H1 (cell line): ENCODE data around the gene DBP. TPM values are rescaled to one million over a fixed set of nuclear protein-coding genes. Genes with fewer than 3 reads are reported as not detected.

ENCODE experiments used
- CTCF ChIA-PET: fragments of 300-600 bp; sonication (Branson Sonifier 250); formaldehyde crosslinking; loops from one replicate; lab custom pipeline; 2021; ENCODE audit not compliant: partially characterized antibody; lab: Charles Lee
- POLR2A ChIA-PET: fragments of 300-600 bp; sonication (Branson Sonifier 250); formaldehyde crosslinking; loops from one replicate; lab custom pipeline; 2021; ENCODE audit warnings: inconsistent platforms; ENCODE audit not compliant: partially characterized antibody; lab: Charles Lee
- DNase-seq, 2 experiments: peaks; one replicate each; pipeline versions ENCODE4 v3.0.0 to v3.0.0-alpha.2; 2010 to 2022; ENCODE audit warnings: low spot score in 2 of 2, low read depth in 1 of 2, mixed read lengths in 1 of 2
- FAIRE-seq: peaks from 2 replicates; lab custom pipeline; 2011; peaks lifted over from hg19 to GRCh38; lab: Jason Lieb, UNC
- H2AFZ ChIP-seq: 2 replicates; pipeline ENCODE4 v1.8.1; 2012; ENCODE audit warnings: low read length, inconsistent platforms
- H2AK5ac ChIP-seq: 2 replicates; pipeline ENCODE4 v1.6.1; 2013; ENCODE audit warnings: low read depth, low read length
- H2BK120ac ChIP-seq: replicated peaks from 2 replicates; pipeline ENCODE3; 2013; ENCODE audit warnings: low read depth, low read length, inconsistent platforms
- H2BK12ac ChIP-seq: 2 replicates; pipeline ENCODE4 v1.6.1; 2013; ENCODE audit warnings: low read depth, low read length
- H2BK15ac ChIP-seq: 2 replicates; pipeline ENCODE4 v1.6.1; 2013; ENCODE audit warnings: low read length
- H2BK20ac ChIP-seq: 2 replicates; pipeline ENCODE4 v1.6.1; 2013; ENCODE audit warnings: low read length
- H2BK5ac ChIP-seq: 2 replicates; pipeline ENCODE4 v1.6.1; 2013; ENCODE audit warnings: low read depth, low read length
- H3K14ac ChIP-seq: 2 replicates; pipeline ENCODE4 v1.6.1; 2013; ENCODE audit warnings: inconsistent platforms; ENCODE audit not compliant: insufficient read length
- H3K18ac ChIP-seq: 2 replicates; pipeline ENCODE4 v1.6.1; 2013; ENCODE audit warnings: low read length; ENCODE audit errors: extremely low read depth
- H3K23ac ChIP-seq: 2 replicates; pipeline ENCODE4 v1.6.1; 2013; ENCODE audit warnings: inconsistent platforms; ENCODE audit not compliant: insufficient read length
- H3K23me2 ChIP-seq: 2 replicates; pipeline ENCODE4 v1.6.1; 2013; ENCODE audit warnings: low read depth, low read length
- H3K27ac ChIP-seq: 2 replicates; pipeline ENCODE4 v1.6.1; 2011; ENCODE audit warnings: low read depth, low read length, inconsistent platforms
- H3K27me3 ChIP-seq, 4 experiments: replicated peaks in 1 of 4; 1 replicate in 1 of 4; 2 replicates in 3 of 4; pipeline versions ENCODE4 v1.6.1 to v1.8.1; 2011 to 2013; ENCODE audit warnings: low read length in 3 of 4, mild to moderate bottlenecking in 3 of 4, inconsistent platforms in 2 of 4, mixed read lengths in 2 of 4, moderate library complexity in 1 of 4; ENCODE audit not compliant: control insufficient read depth in 3 of 4, insufficient read depth in 3 of 4; ENCODE audit errors: extremely low read depth in 1 of 4
- H3K36me3 ChIP-seq, 4 experiments: 2 replicates each; pipeline versions ENCODE4 v1.6.1 to v1.8.1; 2011 to 2013; ENCODE audit warnings: mild to moderate bottlenecking in 4 of 4, low read length in 3 of 4, moderate library complexity in 2 of 4, control low read depth in 1 of 4, inconsistent platforms in 1 of 4; ENCODE audit not compliant: insufficient read depth in 4 of 4, control insufficient read depth in 2 of 4
- H3K4ac ChIP-seq: replicated peaks from 2 replicates; pipeline ENCODE3; 2013; ENCODE audit warnings: low read length, low read depth, mixed read lengths, inconsistent platforms; ENCODE audit not compliant: insufficient read length
- H3K4me1 ChIP-seq, 4 experiments: replicated peaks in 1 of 4; 1 replicate in 1 of 4; 2 replicates in 3 of 4; pipeline versions ENCODE4 v1.6.1 to v1.8.1; 2011 to 2013; ENCODE audit warnings: low read length in 3 of 4, inconsistent platforms in 2 of 4, mixed read lengths in 1 of 4; ENCODE audit not compliant: insufficient read depth in 4 of 4, control insufficient read depth in 3 of 4
- H3K4me2 ChIP-seq, 2 experiments: 2 replicates each; pipeline versions ENCODE4 v1.6.1 to v1.8.1; 2011 to 2013; ENCODE audit warnings: low read depth in 2 of 2, low read length in 2 of 2, control low read depth in 1 of 2, inconsistent platforms in 1 of 2, mild to moderate bottlenecking in 1 of 2; ENCODE audit not compliant: insufficient read depth in 1 of 2
- H3K4me3 ChIP-seq, 4 experiments: fragments of 200-600, 300-600 bp in 1 of 4; sonication (generic), shearing (Covaris generic), sonication (Bioruptor Twin) in 1 of 4; 2 replicates each; pipeline versions ENCODE4 v1.5.1 to v1.8.1; 2011 to 2016; ENCODE audit warnings: low read length in 4 of 4, low read depth in 3 of 4, control low read depth in 2 of 4, inconsistent platforms in 2 of 4, mild to moderate bottlenecking in 2 of 4, mixed read lengths in 1 of 4, moderate library complexity in 1 of 4; ENCODE audit not compliant: insufficient read depth in 2 of 4; ENCODE audit errors: extremely low read depth in 1 of 4
- H3K56ac ChIP-seq: replicated peaks from 2 replicates; pipeline ENCODE3; 2013; ENCODE audit warnings: low read depth, mild to moderate bottlenecking, mixed read lengths, low read length, inconsistent platforms; ENCODE audit not compliant: insufficient read length
- H3K79me1 ChIP-seq: 2 replicates; pipeline ENCODE4 v1.6.1; 2013; ENCODE audit warnings: low read depth, low read length, control low read depth
- H3K79me2 ChIP-seq, 2 experiments: 2 replicates each; pipeline versions ENCODE4 v1.6.1 to v1.8.1; 2012 to 2013; ENCODE audit warnings: low read length in 2 of 2, mild to moderate bottlenecking in 2 of 2, inconsistent platforms in 1 of 2; ENCODE audit not compliant: insufficient read depth in 2 of 2, control insufficient read depth in 1 of 2
- H3K9ac ChIP-seq, 4 experiments: replicated peaks in 1 of 4; 1 replicate in 1 of 4; 2 replicates in 3 of 4; pipeline versions ENCODE4 v1.6.1 to v1.8.1; 2011 to 2013; ENCODE audit warnings: low read depth in 3 of 4, low read length in 3 of 4, control low read depth in 2 of 4, mild to moderate bottlenecking in 2 of 4, moderate library complexity in 2 of 4, inconsistent platforms in 1 of 4; ENCODE audit errors: extremely low read depth in 1 of 4
- H3K9me3 ChIP-seq, 2 experiments: 2 replicates each; pipeline versions ENCODE4 v1.6.1 to v1.8.1; 2012 to 2013; ENCODE audit warnings: mild to moderate bottlenecking in 2 of 2, moderate library complexity in 2 of 2, control low read depth in 1 of 2, inconsistent platforms in 1 of 2, low read depth in 1 of 2, low read length in 1 of 2, mixed read lengths in 1 of 2; ENCODE audit not compliant: insufficient read depth in 2 of 2
- H4K20me1 ChIP-seq, 2 experiments: replicated peaks in 1 of 2; 2 replicates each; pipeline versions ENCODE3 to v1.8.1; 2011 to 2013; ENCODE audit warnings: inconsistent platforms in 2 of 2, low read length in 2 of 2, mild to moderate bottlenecking in 1 of 2; ENCODE audit not compliant: insufficient read depth in 2 of 2, control insufficient read depth in 1 of 2
- H4K5ac ChIP-seq: 2 replicates; pipeline ENCODE4 v1.6.1; 2013; ENCODE audit warnings: low read length, low read depth, mixed read lengths, inconsistent platforms; ENCODE audit not compliant: insufficient read length
- H4K8ac ChIP-seq: 2 replicates; pipeline ENCODE4 v1.8.0; 2013; ENCODE audit warnings: mild to moderate bottlenecking, moderate library complexity, low read length, inconsistent platforms; ENCODE audit not compliant: insufficient read depth; ENCODE audit errors: extremely low read depth
- H4K91ac ChIP-seq: replicated peaks from 2 replicates; pipeline ENCODE3; 2013; ENCODE audit warnings: low read length, mixed read lengths, inconsistent platforms; ENCODE audit not compliant: insufficient read length
- BACH1 ChIP-seq: IDR thresholded peaks from 2 replicates; pipeline ENCODE4 v1.6.1; 2012; ENCODE audit warnings: low read length, improper control_type of control experiment
- CHD2 ChIP-seq: IDR thresholded peaks from 2 replicates; pipeline ENCODE4 v1.6.1; 2012; ENCODE audit warnings: low read length, improper control_type of control experiment
- EGR1 ChIP-seq: IDR thresholded peaks from 2 replicates; pipeline ENCODE4 v1.6.1; 2011; ENCODE audit warnings: low read depth, low read length, borderline replicate concordance
- EZH2 ChIP-seq: fragments of 200-600 bp; sonication (generic); IDR thresholded peaks from 2 replicates; pipeline ENCODE4 v1.7.1; 2012; ENCODE audit warnings: low read depth, mild to moderate bottlenecking, moderate library complexity, low read length, inconsistent platforms; ENCODE audit not compliant: severe bottlenecking
- FOSL1 ChIP-seq: IDR thresholded peaks from 2 replicates; pipeline ENCODE4 v1.6.1; 2011; ENCODE audit warnings: mild to moderate bottlenecking, low read depth, low read length, moderate library complexity; ENCODE audit not compliant: insufficient read depth
- HDAC2 ChIP-seq, 2 experiments: fragments of 300-600 bp in 1 of 2; sonication (generic) in 1 of 2; IDR thresholded peaks; 2 replicates each; pipeline ENCODE4 v1.6.1; 2011 to 2012; ENCODE audit warnings: low read depth in 2 of 2, low read length in 2 of 2, mild to moderate bottlenecking in 2 of 2, moderate library complexity in 2 of 2, borderline replicate concordance in 1 of 2, inconsistent platforms in 1 of 2
- HDAC6 ChIP-seq: IDR thresholded peaks from one replicate; pipeline ENCODE4 v1.7.1; 2012; ENCODE audit warnings: low read depth, mild to moderate bottlenecking, inconsistent platforms, low read length, moderate library complexity
- NRF1 ChIP-seq: IDR thresholded peaks from 2 replicates; pipeline ENCODE4 v1.6.1; 2011; ENCODE audit warnings: mild to moderate bottlenecking, low read depth, low read length, improper control_type of control experiment
- POU5F1 ChIP-seq: IDR thresholded peaks from 2 replicates; pipeline ENCODE4 v1.6.1; 2011; ENCODE audit warnings: low read depth, mild to moderate bottlenecking, low read length, moderate library complexity
- RBBP5 ChIP-seq: IDR thresholded peaks from 2 replicates; pipeline ENCODE4 v1.7.1; 2012; ENCODE audit warnings: low read depth, mild to moderate bottlenecking, inconsistent platforms, low read length, moderate library complexity, borderline replicate concordance
- SAP30 ChIP-seq: fragments of 300-600 bp; sonication (generic); IDR thresholded peaks from 2 replicates; pipeline ENCODE4 v1.7.1; 2012; ENCODE audit warnings: low read length, moderate library complexity, mild to moderate bottlenecking, inconsistent platforms; ENCODE audit not compliant: insufficient read depth, insufficient replicate concordance
- SRF ChIP-seq: IDR thresholded peaks from 2 replicates; pipeline ENCODE4 v1.6.1; 2011; ENCODE audit warnings: mild to moderate bottlenecking, low read depth, low read length, moderate library complexity
- WGBS, 2 experiments: shearing (Covaris generic) in 1 of 2; methylation state at CpG; one replicate each; pipeline versions ENCODE4 v1.1.6 to v1.1.7; 2013 to 2015; ENCODE audit warnings: low lambda C conversion rate in 2 of 2, mixed read lengths in 2 of 2, inconsistent platforms in 1 of 2, low coverage in 1 of 2, missing lambda C conversion rate in 1 of 2; ENCODE audit not compliant: insufficient replicate concordance in 2 of 2, insufficient coverage in 1 of 2, insufficient read length in 1 of 2; ENCODE audit errors: extremely low coverage in 1 of 2, missing lambda C conversion rate in 1 of 2; 5-methylcytosine and 5-hydroxymethylcytosine counted together
- polyA plus RNA-seq, 7 experiments: library from polyadenylated mRNA; depleted of rRNA in 3 of 7; stranded (reverse) in 5 of 7; unstranded in 2 of 7; fragments of >200 nt in 5 of 7; fragments of 200-250 nt in 2 of 7; gene quantifications; 1 replicate in 5 of 7; 2 replicates in 1 of 7; 4 replicates in 1 of 7; pipeline versions ENCODE4 v1.2.1 to v1.2.3, GENCODE V29; 2011 to 2013; ENCODE audit warnings: missing spikeins in 2 of 7, mixed read lengths in 2 of 7
- total RNA-seq: library from RNA; stranded (reverse); fragmentation: NEBNext Ultra II Directional; extraction: Animal tissue kit (Norgen Biotek cat#: 25700); gene quantifications from 2 replicates; pipeline ENCODE4 v1.2.1, GENCODE V29; 2021

Gene DBP
- total and polyA plus RNA-seq, 2 of the 8 experiments (the other 6 are each of a cell fraction or from before 2014, with no cell fraction given), result 7.5 to 8.3 TPM

DNA sequence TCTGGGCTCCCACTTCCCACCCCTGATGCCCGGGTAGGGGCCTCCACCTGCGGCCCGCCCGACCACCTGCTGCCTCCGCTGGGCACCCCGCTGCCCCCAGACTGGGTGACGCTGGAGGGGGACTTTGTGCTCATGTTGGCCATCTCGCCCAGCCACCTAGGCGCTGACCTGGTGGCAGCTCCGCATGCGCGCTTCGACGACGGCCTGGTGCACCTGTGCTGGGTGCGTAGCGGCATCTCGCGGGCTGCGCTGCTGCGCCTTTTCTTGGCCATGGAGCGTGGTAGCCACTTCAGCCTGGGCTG lies 7.9 kb downstream of the DBP start:
- DNase-seq (no peak), FAIRE-seq (no peak)
- Histone ChIP-seq H3K14ac (no peak overlapping the region), H3K36me3 (peaks cover 0 to 11% (median 1%) of the 10 kb centered on the region in 4 experiments; a peak in 1 of 8 replicates), H3K18ac (peak overlapping the region; percentile 26; the same call in 1 of the 2 replicates), H3K4me2 (peak overlapping the region; percentile 69 to 83), H3K9me3 (no peaks in the 10 kb centered on the region), H3K4me1 (peaks cover 3 to 29% (median 20%) of the 10 kb centered on the region in 4 experiments), H3K27me3 (no peaks in the 10 kb centered on the region), H2BK20ac (no peak overlapping the region), H3K27ac (no peak overlapping the region), H2BK120ac (no peak overlapping the region), H4K91ac (peak overlapping the region; percentile 83), H3K4ac (peak overlapping the region; percentile 73), H3K23ac (no peak overlapping the region), H3K56ac (no peak overlapping the region), H2BK12ac (peak overlapping the region; percentile 81; the same call in 1 of the 2 replicates), H3K23me2 (peaks cover 18% of the 10 kb centered on the region), H4K20me1 (peaks cover 2 to 11% of the 10 kb centered on the region in 2 experiments), H4K5ac (peak overlapping the region; percentile 58), H2AK5ac (no peak overlapping the region), H3K79me1 (no peaks in the 10 kb centered on the region), H2BK5ac (peak overlapping the region; percentile 40), H2BK15ac (no peak overlapping the region), H2AFZ (no peak overlapping the region), H4K8ac (peak overlapping the region; percentile 29; the same call in 1 of the 2 replicates), H3K79me2 (peaks cover 0 to 13% of the 10 kb centered on the region in 2 experiments; a peak in 3 of 4 replicates), H3K9ac (no peak overlapping the region; a peak in 1 of 7 replicates), H3K4me3 (peak overlapping the region in 1 of 4 experiments; percentile 55; a peak in 2 of 8 replicates)
- ChIA-PET CTCF (interaction anchor here (0.6 to 2.1 kb wide), 7 partner anchors 9 to 150 kb away, joined by 3 to 6 read pairs (median 4); partner anchors contain the start of genes RPL18 and SPHK2), POLR2A (interaction anchor here (0.7 to 30.9 kb wide), 7 partner anchors 12 to 710 kb away, joined by 3 to 788 read pairs (median 8); partner anchors contain the start of genes CA11, FAM83E, FUT2 and RPL18)
- WGBS, 2 experiments, result 86% methylated on average over 22 of the region's 22 CpGs; no CpG with 5 or more reads in 1 of the 2 experiments
- TF ChIP-seq BACH1 (no peak), CHD2 (no peak), FOSL1 (no peak), EZH2 (no peak), HDAC2 (IDR thresholded peaks at IDR 0.05; ENCODE audit: borderline replicate concordance in 1 of 2, low read depth in 2 of 2, low read length in 2 of 2) (no peak), POU5F1 (no peak), SRF (no peak), HDAC6 (no peak), SAP30 (no peak), RBBP5 (no peak), EGR1 (no peak), NRF1 (no peak)
